GM19452 (cell line): ENCODE measurements around the gene SETD3.

Source experiments
- ATAC-seq: cut with Tn5 transposase; IDR thresholded peaks from one replicate; pipeline ENCODE4 v1.9.1; 2021; ENCODE audit not compliant: unreplicated experiment

The SETD3 gene

GRCh38 chr14:99401211-99401610 lies 79.4 kb downstream of the SETD3 start:
- ATAC-seq = no peak

GRCh38 chr14:99397698-99398097 lies 83.0 kb downstream of the SETD3 start:
- no peak for ATAC-seq

- no peak for ATAC-seq
Observed at GRCh38 chr14:99395909-99396530, 84.6 kb downstream of the SETD3 start.

GRCh38 chr14:99394602-99395156 lies 86.0 kb downstream of the SETD3 start:
- ATAC-seq = no peak

GRCh38 chr14:99393059-99393655 lies 87.5 kb downstream of the SETD3 start:
- ATAC-seq = no peak

- no peak for ATAC-seq
Observed at GRCh38 chr14:99391671-99392070, 89.0 kb downstream of the SETD3 start.

- no peak for ATAC-seq
Observed at GRCh38 chr14:99389174-99389826, 91.4 kb downstream of the SETD3 start.

GRCh38 chr14:99388286-99388685 lies 92.4 kb downstream of the SETD3 start:
- ATAC-seq = no peak

GRCh38 chr14:99387880-99388279 lies 92.8 kb downstream of the SETD3 start:
- no peak for ATAC-seq

GRCh38 chr14:99384450-99385417 lies 95.9 kb downstream of the SETD3 start:
- no peak for ATAC-seq

- no peak for ATAC-seq
Observed at GRCh38 chr14:99383472-99384449, 96.9 kb downstream of the SETD3 start.

- ATAC-seq = no peak
Observed at GRCh38 chr14:99382781-99383471, 97.7 kb downstream of the SETD3 start.

GRCh38 chr14:99382071-99382470 lies 98.6 kb downstream of the SETD3 start:
- no peak for ATAC-seq

GRCh38 chr14:99381688-99382060 lies 99.0 kb downstream of the SETD3 start:
- no peak for ATAC-seq

GRCh38 chr14:99380991-99381687 lies 99.5 kb downstream of the SETD3 start:
- ATAC-seq = no peak

GRCh38 chr14:99380402-99380801 lies 100.3 kb downstream of the SETD3 start:
- ATAC-seq = no peak

GRCh38 chr14:99378782-99379214 lies 101.9 kb downstream of the SETD3 start:
- ATAC-seq = no peak

GRCh38 chr14:99377951-99378350 lies 102.7 kb downstream of the SETD3 start:
- ATAC-seq = no peak

- ATAC-seq = no peak
Observed at GRCh38 chr14:99374964-99375363, 105.7 kb downstream of the SETD3 start.
